ENCODE data around the gene DLG2.

DLG2 gene

GRCh38 chr11:84300092-84300491, 1327.1 kb downstream of the DLG2 start:
- no peak for DNase-seq

GRCh38 chr11:84297570-84297969, 1329.6 kb downstream of the DLG2 start:
- DNase-seq: no peak

- DNase-seq: no peak
Observed at GRCh38 chr11:84295815-84296214, 1331.3 kb downstream of the DLG2 start.

- DNase-seq: no peak
Observed at GRCh38 chr11:84292955-84293354, 1334.2 kb downstream of the DLG2 start.

GRCh38 chr11:84292006-84292405, 1335.1 kb downstream of the DLG2 start:
- no peak for DNase-seq

GRCh38 chr11:84290647-84291046, 1336.5 kb downstream of the DLG2 start:
- no peak for DNase-seq

GRCh38 chr11:84289381-84289906, 1337.7 kb downstream of the DLG2 start:
- no peak for DNase-seq

GRCh38 chr11:84273541-84273940, 1353.6 kb downstream of the DLG2 start:
- no peak for DNase-seq

- no peak for DNase-seq
Observed at GRCh38 chr11:84270466-84270865, 1356.7 kb downstream of the DLG2 start.

- no peak for DNase-seq
Observed at GRCh38 chr11:84264066-84264465, 1363.1 kb downstream of the DLG2 start.

GRCh38 chr11:84261707-84262106, 1365.4 kb downstream of the DLG2 start:
- no peak for DNase-seq

- DNase-seq: no peak
Observed at GRCh38 chr11:84260862-84261261, 1366.3 kb downstream of the DLG2 start.

- DNase-seq: no peak
Observed at GRCh38 chr11:84256618-84257017, 1370.5 kb downstream of the DLG2 start.

GRCh38 chr11:84255483-84255882, 1371.7 kb downstream of the DLG2 start:
- no peak for DNase-seq

GRCh38 chr11:84250834-84251613, 1376.1 kb downstream of the DLG2 start:
- no peak for DNase-seq

GRCh38 chr11:84249344-84250135, 1377.6 kb downstream of the DLG2 start:
- no peak for DNase-seq

- no peak for DNase-seq
Observed at GRCh38 chr11:84247926-84248325, 1379.2 kb downstream of the DLG2 start.

- no peak for DNase-seq
Observed at GRCh38 chr11:84247129-84247528, 1380.0 kb downstream of the DLG2 start.

GRCh38 chr11:84243629-84244263, 1383.4 kb downstream of the DLG2 start:
- DNase-seq: no peak

GRCh38 chr11:84241343-84242131, 1385.6 kb downstream of the DLG2 start:
- DNase-seq: no peak

- DNase-seq: no peak
Observed at GRCh38 chr11:84240847-84241246, 1386.3 kb downstream of the DLG2 start.

- no peak for DNase-seq
Observed at GRCh38 chr11:84236436-84236835, 1390.7 kb downstream of the DLG2 start.
